ENCODE measurements around the gene CFAP299. TPM values are rescaled to one million over a fixed set of nuclear protein-coding genes. Genes with fewer than 3 reads are reported as not detected.

Gene CFAP299
- total RNA-seq, 8 experiments from 2014 or later: 0.41 to 7.1 (median 0.74) TPM

DNA sequence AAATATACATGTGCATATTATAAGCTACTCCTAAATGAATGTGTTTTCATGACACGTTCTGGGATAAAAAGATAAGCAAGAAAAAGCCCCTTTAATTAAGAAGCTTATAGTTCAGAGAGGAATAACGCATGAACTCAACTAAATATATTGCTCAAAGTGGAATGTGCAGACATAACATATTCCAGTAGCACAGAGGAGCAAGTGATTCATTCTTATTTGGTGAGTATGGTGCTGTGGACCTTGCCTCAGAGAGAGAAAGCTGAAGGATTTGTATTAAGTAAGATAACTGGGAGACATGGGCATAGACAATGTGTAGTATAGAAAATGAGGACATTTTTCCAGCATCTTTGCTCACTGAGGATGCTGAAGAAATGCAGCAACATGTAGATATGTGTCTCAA is 76.8 kb downstream of the CFAP299 start:
- Histone ChIP-seq H3K27ac (no peak overlapping the region), H3K4me3 (no peak overlapping the region), H3K4me1 (replicated peaks in 1 of 2) (no peaks in the 10 kb centered on the region)
- 39 to 100% (median 75%) methylated on average over 1 to 2 of the region's 2 CpGs; no CpG with 5 or more reads in 2 of the 10 experiments for WGBS, 10 experiments
- ATAC-seq (replicated peaks in 6 of 8): no peak
- in situ Hi-C loops (cut with MboI; ENCODE audit: low pct_unique_long_range_greater_than_20kb in 2 of 9, low sequenced_read_pairs in 9 of 9, unreplicated experiment in 9 of 9): no loop called here

GRCh38 chr4:80413086-80413485 is 77.6 kb downstream of the CFAP299 start:
- 0 to 50% (median 20%) methylated on average over 1 to 2 of the region's 2 CpGs; no CpG with 5 or more reads in 1 of the 10 experiments for WGBS, 10 experiments
- no peak overlapping the region for H3K4me3 ChIP-seq
- ATAC-seq (replicated peaks in 6 of 8): no peak
- H3K4me1 ChIP-seq (replicated peaks in 1 of 2): no peaks in the 10 kb centered on the region
- in situ Hi-C loops (cut with MboI; ENCODE audit: low pct_unique_long_range_greater_than_20kb in 2 of 9, low sequenced_read_pairs in 9 of 9, unreplicated experiment in 9 of 9): no loop called here
- no peak overlapping the region for H3K27ac ChIP-seq

DNA sequence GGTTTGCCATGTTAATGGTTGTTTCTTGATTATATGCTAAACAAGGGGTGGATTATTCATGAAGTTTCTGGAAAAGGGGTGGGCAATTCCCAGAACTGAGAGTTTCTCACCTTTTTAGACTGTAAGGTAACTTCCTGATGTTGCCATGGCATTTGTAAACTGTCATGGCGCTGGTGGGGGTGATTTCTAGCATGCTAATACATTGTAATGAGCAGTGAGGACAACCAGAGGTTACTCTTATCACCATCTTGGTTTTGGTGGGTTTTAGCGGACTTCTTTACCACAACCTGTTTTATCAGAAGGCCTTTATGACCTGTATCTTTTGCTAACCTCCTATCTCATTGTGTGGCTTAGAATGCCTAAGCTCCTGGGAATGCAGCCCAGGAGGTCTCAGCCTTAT is 81.5 kb downstream of the CFAP299 start:
- Histone ChIP-seq H3K27ac (no peak overlapping the region), H3K4me1 (replicated peaks in 1 of 2) (no peaks in the 10 kb centered on the region), H3K4me3 (no peak overlapping the region)
- ATAC-seq (replicated peaks in 6 of 8): no peak
- in situ Hi-C loops (cut with MboI; ENCODE audit: low pct_unique_long_range_greater_than_20kb in 2 of 9, low sequenced_read_pairs in 9 of 9, unreplicated experiment in 9 of 9): no loop called here
- WGBS, 10 experiments: 80 to 100% (median 100%) methylated on average over 1 to 2 of the region's 2 CpGs; no CpG with 5 or more reads in 5 of the 10 experiments

- no peak for ATAC-seq (replicated peaks in 6 of 8)
- no peak overlapping the region for H3K4me3 ChIP-seq
- WGBS, 10 experiments: 0 to 100% (median 63%) methylated on average over 1 of the region's 1 CpG; no CpG with 5 or more reads in 3 of the 10 experiments
Observed at GRCh38 chr4:80419946-80420345, 84.4 kb downstream of the CFAP299 start.

GRCh38 chr4:80420638-80421037 is 85.1 kb downstream of the CFAP299 start:
- Histone ChIP-seq H3K27ac (no peak overlapping the region), H3K4me1 (replicated peaks in 1 of 2) (peaks cover 5 to 14% of the 10 kb centered on the region in 2 donors), H3K4me3 (no peak overlapping the region)
- in situ Hi-C loops (cut with MboI; ENCODE audit: low pct_unique_long_range_greater_than_20kb in 2 of 9, low sequenced_read_pairs in 9 of 9, unreplicated experiment in 9 of 9): no loop called here
- 83 to 100% (median 100%) methylated on average over 1 of the region's 1 CpG; no CpG with 5 or more reads in 2 of the 10 experiments for WGBS, 10 experiments
- ATAC-seq (replicated peaks in 6 of 8): no peak

More at GRCh38 chr4:80419946-80420345, 84.4 kb downstream of the CFAP299 start:
- Histone ChIP-seq H3K4me1 (replicated peaks in 1 of 2) (peaks cover 0 to 7% of the 10 kb centered on the region in 2 donors), H3K27ac (no peak overlapping the region)
- in situ Hi-C loops (cut with MboI; ENCODE audit: low pct_unique_long_range_greater_than_20kb in 2 of 9, low sequenced_read_pairs in 9 of 9, unreplicated experiment in 9 of 9): no loop called here

- Histone ChIP-seq H3K4me3 (no peak overlapping the region), H3K4me1 (replicated peaks in 1 of 2) (peaks cover 6 to 15% of the 10 kb centered on the region in 2 donors), H3K27ac (no peak overlapping the region)
- WGBS, 10 experiments: 0 to 100% (median 85%) methylated on average over 1 of the region's 1 CpG; no CpG with 5 or more reads in 2 of the 10 experiments
- peak in 2 of 8 experiments; percentile 41 for ATAC-seq (replicated peaks in 6 of 8)
- in situ Hi-C loops (cut with MboI; ENCODE audit: low pct_unique_long_range_greater_than_20kb in 2 of 9, low sequenced_read_pairs in 9 of 9, unreplicated experiment in 9 of 9): no loop called here
Observed at GRCh38 chr4:80422727-80423404, 87.3 kb downstream of the CFAP299 start.

DNA sequence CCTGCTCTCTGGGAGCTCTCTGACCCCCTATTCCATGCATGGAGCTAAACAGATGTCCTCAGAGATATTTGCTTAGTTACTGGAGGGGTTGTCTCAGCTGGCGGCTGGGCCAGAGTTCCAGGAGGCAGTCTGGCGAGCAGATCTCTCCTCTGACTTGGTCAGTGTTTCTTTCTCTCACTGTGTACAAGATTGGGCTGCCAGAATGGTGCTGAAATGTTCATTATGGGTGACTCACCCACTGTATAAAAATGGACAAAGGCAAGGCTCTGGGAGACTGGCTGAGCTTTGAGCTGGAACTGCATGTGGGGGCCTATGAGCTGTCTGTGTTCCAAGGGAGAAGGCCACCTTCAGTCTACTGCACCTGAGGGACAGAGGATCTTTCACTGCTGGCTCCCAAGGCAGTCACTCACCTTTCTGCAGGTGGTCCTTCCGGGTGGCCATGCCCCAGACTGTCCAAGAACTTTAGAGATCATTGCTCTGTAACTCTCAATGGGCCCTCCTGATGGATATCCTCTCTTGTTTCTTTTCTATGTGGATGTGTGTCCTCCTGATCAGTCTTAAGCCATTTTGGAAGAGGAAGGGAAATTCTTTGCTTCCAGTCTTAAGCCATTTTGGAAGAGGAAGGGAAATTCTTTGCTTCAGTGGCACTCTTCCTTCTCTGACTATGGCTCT is 88.2 kb downstream of the CFAP299 start:
- H3K4me3 ChIP-seq: no peak overlapping the region
- in situ Hi-C loops (cut with MboI; ENCODE audit: low pct_unique_long_range_greater_than_20kb in 2 of 9, low sequenced_read_pairs in 9 of 9, unreplicated experiment in 9 of 9): no loop called here
- H3K4me1 ChIP-seq (replicated peaks in 1 of 2): peaks cover 6 to 15% of the 10 kb centered on the region in 2 donors
- no peak overlapping the region for H3K27ac ChIP-seq
- peak in 4 of 8 experiments; percentile 25 to 83 (median 54) for ATAC-seq (replicated peaks in 6 of 8)
- 33 to 100% (median 94%) methylated on average over 1 to 3 of the region's 3 CpGs; no CpG with 5 or more reads in 3 of the 10 experiments for WGBS, 10 experiments

- 0 to 100% (median 90%) methylated on average over 1 to 2 of the region's 2 CpGs; no CpG with 5 or more reads in 2 of the 10 experiments for WGBS, 10 experiments
- ATAC-seq (replicated peaks in 6 of 8): no peak
- Histone ChIP-seq H3K4me3 (no peak overlapping the region), H3K4me1 (replicated peaks in 1 of 2) (peaks cover 6 to 15% of the 10 kb centered on the region in 2 donors), H3K27ac (no peak overlapping the region)
- in situ Hi-C loops (cut with MboI; ENCODE audit: low pct_unique_long_range_greater_than_20kb in 2 of 9, low sequenced_read_pairs in 9 of 9, unreplicated experiment in 9 of 9): no loop called here
Observed at GRCh38 chr4:80424225-80424581, 88.7 kb downstream of the CFAP299 start.

DNA sequence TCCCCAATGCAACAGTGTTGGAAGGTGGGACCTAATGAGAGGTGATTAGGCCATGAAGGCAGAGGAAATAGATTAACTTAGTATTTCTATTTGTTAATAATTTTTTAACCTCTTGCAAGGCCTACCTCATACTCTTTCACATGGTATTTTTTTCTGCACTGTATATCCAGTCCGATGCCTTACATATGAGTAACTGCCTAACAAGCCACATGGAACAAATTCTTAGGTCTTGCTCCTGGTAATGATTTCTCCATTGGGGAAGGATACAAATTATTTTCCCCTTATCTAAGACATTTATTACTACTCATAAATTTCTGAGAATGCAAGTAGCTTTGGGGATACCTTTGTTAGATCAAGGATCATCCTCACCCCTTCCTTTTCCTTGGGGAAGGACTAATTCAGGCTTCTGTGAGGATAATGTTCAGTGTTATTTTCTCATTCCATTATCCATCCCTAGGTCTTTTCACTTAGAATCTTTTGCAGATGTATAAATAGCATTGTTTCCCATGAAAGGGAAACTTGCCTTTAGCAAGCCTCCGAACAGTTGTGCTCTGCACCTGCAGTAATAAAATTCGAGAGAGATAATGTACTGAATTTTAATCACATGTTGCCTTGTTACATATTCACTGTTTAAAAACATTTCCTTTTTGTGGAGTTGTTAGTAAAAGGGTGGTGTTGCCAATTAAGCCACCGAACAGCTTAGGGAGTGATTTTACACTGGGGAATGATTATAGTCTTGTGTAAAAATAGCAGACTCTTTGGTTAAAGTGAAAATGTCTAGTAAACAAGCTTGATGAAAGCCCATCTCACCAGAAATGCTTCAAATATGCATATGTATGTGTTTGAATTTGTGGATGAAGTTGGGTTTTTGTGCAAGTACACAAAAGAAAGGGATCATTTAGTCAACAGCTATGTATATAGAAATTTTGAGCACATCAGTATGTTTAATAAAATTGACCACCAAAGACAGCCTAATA is 89.9 kb downstream of the CFAP299 start:
- 0 to 62% (median 31%) methylated on average over 1 to 4 of the region's 4 CpGs for WGBS, 10 experiments
- Histone ChIP-seq H3K27ac (no peak overlapping the region), H3K4me3 (no peak overlapping the region), H3K4me1 (replicated peaks in 1 of 2) (peaks cover 6 to 15% of the 10 kb centered on the region in 2 donors)
- ATAC-seq (replicated peaks in 6 of 8): peak in 6 of 8 experiments; percentile 22 to 83 (median 51)
- in situ Hi-C loops (cut with MboI; ENCODE audit: low pct_unique_long_range_greater_than_20kb in 2 of 9, low sequenced_read_pairs in 9 of 9, unreplicated experiment in 9 of 9): no loop called here

DNA sequence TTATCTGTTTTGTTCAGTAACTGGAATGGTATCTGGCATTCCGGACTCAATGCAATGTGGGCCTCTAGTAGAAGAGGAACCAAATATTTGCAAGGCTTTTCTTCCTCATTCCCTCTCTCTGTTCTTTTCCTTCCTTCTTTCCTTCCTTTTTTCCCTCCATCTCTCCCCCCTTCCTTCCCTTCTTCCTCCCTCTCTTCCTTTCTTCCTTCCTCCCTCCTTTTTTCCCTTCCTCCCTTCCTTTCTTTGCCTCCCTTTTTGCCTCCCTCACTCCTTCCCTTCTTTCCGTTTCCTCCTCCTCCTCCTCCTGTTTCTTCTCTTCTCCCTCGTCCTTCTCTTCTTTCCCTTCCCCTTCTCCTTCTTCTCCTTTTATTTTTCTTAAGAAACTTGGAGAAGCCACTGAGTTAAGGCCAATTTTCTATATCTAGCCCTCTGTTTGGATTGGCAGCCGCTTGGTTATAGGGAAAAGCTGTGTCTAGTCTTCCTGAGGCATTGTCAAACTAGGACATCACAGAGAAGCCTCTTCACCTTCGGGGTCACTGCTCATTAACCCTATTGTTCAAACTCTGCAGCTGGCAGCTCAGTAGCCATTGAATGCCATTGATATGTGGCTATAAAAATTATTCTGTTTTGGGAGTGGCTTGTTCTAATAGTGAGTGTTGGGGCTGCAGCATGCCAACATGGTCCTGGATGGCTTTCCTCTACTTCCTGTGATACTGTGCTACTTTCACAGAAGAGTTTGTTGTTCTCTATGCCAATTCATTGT is 95.9 kb downstream of the CFAP299 start:
- in situ Hi-C loops (cut with MboI; ENCODE audit: low pct_unique_long_range_greater_than_20kb in 2 of 9, low sequenced_read_pairs in 9 of 9, unreplicated experiment in 9 of 9): no loop called here
- WGBS, 10 experiments: 61 to 100% (median 73%) methylated on average over 1 to 5 of the region's 5 CpGs
- no peak overlapping the region for H3K4me3 ChIP-seq
- peak in 1 of 8 experiments; percentile 20 for ATAC-seq (replicated peaks in 6 of 8)
- H3K4me1 ChIP-seq (replicated peaks in 1 of 2): no peaks in the 10 kb centered on the region
- H3K27ac ChIP-seq: no peak overlapping the region

DNA sequence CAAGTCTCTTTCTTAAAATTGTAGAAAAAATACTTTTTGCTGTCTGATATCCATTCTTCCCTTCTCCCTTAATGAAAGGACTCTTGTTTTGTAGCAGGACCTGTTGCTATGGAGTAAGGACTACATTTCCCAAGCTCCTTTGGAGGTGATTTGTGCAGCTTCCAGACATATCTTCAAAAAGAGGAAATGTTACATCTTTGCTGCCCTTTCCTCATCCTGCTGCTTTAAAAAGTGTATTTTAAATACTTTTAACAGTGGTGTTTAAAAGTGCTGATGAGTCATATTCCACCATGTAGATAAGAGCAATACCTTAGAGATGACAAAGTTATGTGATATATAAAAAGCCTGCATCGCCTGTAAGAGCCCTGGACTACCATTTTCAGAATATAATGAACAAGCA is 98.7 kb downstream of the CFAP299 start:
- no peak for ATAC-seq (replicated peaks in 6 of 8)
- Histone ChIP-seq H3K4me3 (no peak overlapping the region), H3K4me1 (replicated peaks in 1 of 2) (no peaks in the 10 kb centered on the region), H3K27ac (no peak overlapping the region)
- 56 to 100% (median 89%) methylated on average over 1 of the region's 1 CpG; no CpG with 5 or more reads in 4 of the 10 experiments for WGBS, 10 experiments
- in situ Hi-C loops (cut with MboI; ENCODE audit: low pct_unique_long_range_greater_than_20kb in 2 of 9, low sequenced_read_pairs in 9 of 9, unreplicated experiment in 9 of 9): no loop called here

DNA sequence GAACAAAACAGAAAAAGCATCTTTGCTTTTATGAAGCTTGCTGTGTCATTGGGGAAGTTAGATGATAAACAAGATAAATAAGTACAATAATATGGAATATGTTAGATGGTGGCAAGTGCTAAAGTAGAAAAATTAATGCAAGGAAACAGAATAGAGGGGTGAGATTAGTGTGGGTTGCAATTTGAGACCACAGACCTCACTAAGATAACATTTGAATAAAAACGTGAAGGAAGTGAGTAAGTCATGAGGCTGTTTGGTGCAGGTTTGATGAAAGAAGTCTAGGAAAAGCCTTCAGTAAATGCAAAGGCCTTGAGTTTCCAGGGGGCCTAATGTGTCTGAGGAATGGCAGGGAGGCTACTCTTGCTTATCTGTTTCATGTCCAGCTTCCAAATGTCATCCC is 102.5 kb downstream of the CFAP299 start:
- H3K4me1 ChIP-seq (replicated peaks in 1 of 2): no peaks in the 10 kb centered on the region
- ATAC-seq (replicated peaks in 6 of 8): no peak
- H3K27ac ChIP-seq: no peak overlapping the region
- WGBS, 10 experiments: 31 to 67% (median 45%) methylated on average over 1 of the region's 1 CpG; no CpG with 5 or more reads in 2 of the 10 experiments
- in situ Hi-C loops (cut with MboI; ENCODE audit: low pct_unique_long_range_greater_than_20kb in 2 of 9, low sequenced_read_pairs in 9 of 9, unreplicated experiment in 9 of 9): no loop called here
- no peak overlapping the region for H3K4me3 ChIP-seq

Measured in motor neuron (in vitro differentiated cells).